HL-60/S4 treated with retinoic acid at 250 ng/mL for 4 days and 3 days (cell line): ENCODE measurements around the gene GABBR2.

ENCODE experiments used
- in situ Hi-C: fragments of 300-500 bp; cut with MboI; formaldehyde crosslinking; loops from 2 replicates; pipeline ENCODE4 v1.7.0; 2022; ENCODE audit warnings: low sequenced_read_pairs

GABBR2 gene

DNA sequence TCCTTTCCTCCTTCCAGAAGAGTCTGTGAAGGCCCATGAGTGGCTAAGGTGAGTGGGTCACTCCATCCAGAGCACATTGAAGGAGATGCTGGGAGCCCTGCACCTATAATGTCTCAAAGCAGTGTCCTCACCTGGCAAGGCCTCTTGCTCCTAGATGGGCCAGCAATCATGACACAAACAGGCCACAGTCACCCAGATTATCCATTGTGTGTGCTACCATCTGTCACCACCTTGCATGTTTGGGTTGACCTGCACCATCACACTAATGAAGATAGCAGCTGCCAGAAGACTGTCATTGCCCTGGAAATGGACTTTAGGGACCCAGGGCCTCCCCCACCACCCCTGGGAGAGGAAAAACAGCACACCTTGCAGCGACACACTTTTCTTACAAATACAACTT is 69.6 kb downstream of the GABBR2 start:
- in situ Hi-C loops: no loop called here

- in situ Hi-C loops: no loop called here
Measured at GRCh38 chr9:98637381-98637780, 71.4 kb downstream of the GABBR2 start.

GRCh38 chr9:98635374-98635773 is 73.4 kb downstream of the GABBR2 start:
- in situ Hi-C loops: no loop called here

DNA sequence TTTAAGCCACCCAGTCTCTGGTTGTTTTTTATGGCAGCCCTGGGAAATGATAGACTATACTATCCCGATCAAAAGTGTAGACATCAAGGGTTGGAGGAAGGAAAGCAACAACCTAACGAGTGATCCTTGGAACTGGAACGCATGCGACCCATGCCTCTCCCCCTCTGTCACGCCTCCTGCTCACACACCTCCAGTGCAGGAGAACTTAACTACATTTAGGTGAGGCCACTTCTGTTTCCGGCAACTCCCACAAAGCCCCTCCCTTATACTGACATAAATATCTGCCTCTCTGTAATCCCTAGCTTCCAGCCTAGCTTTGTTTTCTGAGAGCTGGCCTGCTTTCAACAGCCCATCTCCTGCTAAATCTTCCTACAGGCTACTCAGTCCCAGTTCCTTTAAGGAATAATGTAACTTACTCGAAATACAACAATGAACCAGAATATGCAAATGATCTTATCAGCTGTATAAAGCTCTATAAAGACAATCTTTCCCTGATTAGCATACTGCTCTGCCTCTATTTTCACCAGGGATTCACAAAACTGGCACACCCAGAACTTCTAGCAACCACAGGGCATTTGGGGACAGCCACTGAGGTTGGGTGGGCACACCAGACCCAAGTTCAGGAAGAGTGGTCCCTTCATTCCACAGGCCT is 73.9 kb downstream of the GABBR2 start:
- in situ Hi-C loops: no loop called here

DNA sequence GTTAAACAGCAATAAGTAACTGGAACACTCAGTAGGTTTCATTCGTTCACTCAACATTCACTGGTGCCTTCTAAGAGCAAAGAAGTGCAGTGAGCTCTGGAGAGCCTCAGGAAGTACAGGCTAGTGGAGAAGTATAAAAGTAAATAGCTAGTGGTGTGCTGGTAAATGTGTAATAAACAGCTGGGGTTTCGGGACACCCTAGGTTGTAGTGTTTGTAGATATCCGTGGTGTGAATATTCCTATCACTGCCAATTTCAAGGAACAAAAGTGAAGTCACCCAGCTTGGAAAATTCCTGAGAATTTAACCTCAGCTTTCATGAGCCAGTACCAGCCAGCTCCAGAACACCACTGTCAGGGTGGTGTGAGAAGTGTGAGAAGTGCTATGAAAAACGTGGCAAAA is 75.9 kb downstream of the GABBR2 start:
- in situ Hi-C loops: no loop called here

DNA sequence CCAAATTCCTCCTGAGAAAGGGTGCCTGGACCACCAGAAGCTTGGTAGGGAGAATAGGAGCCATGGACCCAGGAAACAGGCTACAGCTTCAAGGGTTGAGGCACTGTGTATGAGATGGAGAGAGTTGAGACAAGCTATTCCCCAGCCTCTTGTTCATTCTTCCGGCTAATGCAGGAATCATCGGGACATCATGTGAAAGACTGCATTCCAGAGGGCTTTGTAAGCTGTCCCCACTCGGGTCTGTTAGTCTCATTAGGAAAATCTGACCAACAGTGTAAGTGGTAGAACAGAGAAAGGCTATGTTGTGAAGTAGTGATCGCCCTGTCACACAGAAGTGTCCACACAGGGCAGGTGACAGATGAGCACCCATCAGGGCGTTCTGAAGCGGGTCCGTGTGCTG is 81.4 kb downstream of the GABBR2 start:
- in situ Hi-C loops: no loop called here

- in situ Hi-C loops: no loop called here
Measured at GRCh38 chr9:98625728-98626127, 83.0 kb downstream of the GABBR2 start.

GRCh38 chr9:98619788-98620187 is 88.9 kb downstream of the GABBR2 start:
- in situ Hi-C loops: no loop called here

- in situ Hi-C loops: no loop called here
Measured at GRCh38 chr9:98615633-98616032, 93.1 kb downstream of the GABBR2 start.

- in situ Hi-C loops: no loop called here
Measured at GRCh38 chr9:98614941-98615340, 93.8 kb downstream of the GABBR2 start.

DNA sequence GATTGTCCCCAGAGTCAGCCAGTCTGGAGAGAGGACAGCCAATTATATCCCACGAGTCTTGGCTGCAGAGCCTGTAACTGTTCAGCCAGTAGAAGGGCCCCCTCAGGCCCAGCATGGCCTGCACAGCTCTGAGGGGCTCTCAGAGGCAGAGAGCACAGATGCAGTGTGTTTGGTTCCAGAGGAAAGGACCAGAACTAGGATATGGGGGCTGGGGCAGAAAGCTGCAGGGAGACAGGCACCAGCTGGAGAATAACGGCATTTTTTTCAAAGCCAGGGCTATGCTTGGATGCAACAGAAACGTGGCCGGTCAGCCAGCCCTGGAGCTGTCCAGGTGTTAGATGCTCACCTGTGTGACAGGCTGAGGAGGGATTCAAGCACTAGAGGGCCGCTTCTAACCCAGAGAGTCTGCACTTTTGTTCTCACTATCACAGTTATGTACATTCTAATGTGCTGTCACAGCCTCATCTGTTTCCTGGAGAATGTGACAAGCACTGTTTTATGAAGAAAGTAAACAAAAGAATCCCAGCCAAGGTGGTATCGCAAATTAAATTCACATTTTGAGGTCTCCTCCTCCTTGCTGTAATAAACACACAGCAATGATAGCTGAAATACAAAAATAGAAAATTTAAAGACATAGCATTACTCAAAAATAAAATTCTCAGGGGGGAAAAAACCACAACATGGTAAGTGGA is 96.5 kb downstream of the GABBR2 start:
- in situ Hi-C loops: no loop called here

DNA sequence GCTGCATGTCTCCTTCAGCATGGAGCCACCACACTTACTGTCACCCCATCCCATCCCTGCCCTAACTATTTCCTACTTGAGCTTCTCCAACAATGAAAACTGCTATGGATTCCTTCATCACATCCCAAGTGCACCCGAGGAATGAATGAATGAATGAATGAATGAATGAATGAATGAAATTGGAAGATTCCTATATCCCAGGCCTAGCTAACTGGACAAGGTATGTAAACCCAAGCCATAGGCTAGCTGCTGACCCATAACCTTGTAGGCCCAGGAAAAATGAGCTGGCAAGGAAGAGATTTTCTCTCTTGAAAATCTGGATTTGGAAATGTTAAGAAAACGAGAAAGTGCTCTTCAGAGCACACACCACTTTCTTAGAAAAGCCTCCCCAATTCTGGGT is 97.4 kb downstream of the GABBR2 start:
- in situ Hi-C loops: no loop called here

GRCh38 chr9:98610711-98611110 is 98.0 kb downstream of the GABBR2 start:
- in situ Hi-C loops: no loop called here

- in situ Hi-C loops: no loop called here
Measured at GRCh38 chr9:98610211-98610610, 98.5 kb downstream of the GABBR2 start.

GRCh38 chr9:98609646-98610045 is 99.1 kb downstream of the GABBR2 start:
- in situ Hi-C loops: no loop called here

DNA sequence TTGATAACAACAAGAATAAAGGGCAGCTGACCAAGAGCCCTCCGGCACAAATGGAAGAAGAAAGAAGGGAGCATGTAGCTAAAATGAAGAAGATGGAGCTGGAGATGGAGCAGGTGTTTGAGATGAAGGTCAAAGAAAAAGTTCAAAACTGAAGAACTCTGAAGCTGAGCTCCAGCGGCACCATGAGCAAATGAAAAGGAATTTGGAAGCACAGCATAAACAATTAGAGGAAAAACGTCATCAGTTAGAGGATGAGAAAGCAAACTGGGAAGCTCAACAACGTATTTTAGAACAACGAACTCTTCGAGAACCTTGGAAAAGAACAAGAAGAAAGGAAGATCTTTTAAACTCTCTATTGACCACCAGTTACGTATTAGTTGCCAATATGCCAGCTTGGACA is 100.9 kb downstream of the GABBR2 start:
- in situ Hi-C loops: no loop called here

DNA sequence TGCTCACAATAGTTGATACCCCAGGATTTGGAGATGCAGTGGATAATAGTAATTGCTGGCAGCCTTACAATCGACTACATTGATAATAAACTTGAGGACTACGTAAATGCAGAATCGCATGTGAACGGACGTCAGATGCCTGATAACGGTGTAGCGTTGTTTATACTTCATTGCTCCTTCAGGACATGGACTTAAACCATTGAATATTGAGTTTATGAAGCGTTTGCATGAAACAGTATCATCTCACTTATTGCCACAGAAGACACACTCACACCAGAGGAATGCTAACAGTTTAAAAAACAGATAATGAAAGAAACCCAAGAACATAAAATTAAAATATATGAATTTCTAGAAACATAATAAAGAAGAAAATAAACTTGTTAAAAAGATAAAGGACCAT is 101.6 kb downstream of the GABBR2 start:
- in situ Hi-C loops: no loop called here

DNA sequence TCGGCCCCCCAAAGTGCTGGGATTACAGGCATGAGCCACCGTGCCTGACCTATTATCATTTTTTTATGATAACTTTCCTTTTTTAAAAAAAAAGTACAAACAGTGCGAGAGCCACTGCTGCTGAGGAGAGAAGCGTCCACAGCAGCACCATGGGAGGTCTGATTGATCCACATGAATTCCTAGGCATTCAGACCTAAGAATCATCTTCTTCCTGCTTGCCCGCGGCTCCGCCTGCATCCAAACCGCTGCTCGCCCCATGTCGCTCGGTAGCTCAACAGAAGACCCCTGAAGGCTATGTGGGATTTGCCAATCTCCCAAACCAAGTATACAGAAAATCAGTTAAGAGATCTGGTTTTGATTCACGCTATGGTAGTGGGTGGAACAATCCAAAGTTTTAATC is 102.0 kb downstream of the GABBR2 start:
- in situ Hi-C loops: no loop called here

GRCh38 chr9:98605116-98605515 is 103.6 kb downstream of the GABBR2 start:
- in situ Hi-C loops: no loop called here

DNA sequence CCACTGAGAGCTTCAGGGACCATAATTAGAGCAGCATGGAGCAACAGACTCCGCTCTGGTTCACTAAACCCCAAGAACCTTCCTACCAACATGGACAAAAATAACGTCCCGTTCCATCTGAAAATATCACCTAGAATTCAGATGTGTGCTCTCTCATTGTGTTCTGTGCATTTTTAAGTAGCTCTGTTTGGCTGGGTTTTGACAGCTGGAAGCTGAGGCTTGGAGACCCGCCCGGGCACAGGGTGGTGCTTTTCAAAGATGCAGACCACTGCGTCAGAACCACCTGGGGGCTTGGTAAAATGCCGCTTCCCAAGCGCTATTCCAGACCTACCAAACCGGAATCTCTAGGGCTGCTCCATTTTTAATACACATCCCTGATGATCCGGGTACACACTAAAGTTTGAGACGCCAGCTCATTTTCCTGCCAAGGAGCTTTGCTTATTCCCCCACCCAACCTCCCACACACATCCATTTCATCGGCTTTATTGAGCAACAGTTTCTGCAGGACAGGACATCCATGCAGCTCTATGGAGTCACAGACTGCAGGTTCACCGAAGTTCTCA is 104.8 kb downstream of the GABBR2 start:
- in situ Hi-C loops: no loop called here

GRCh38 chr9:98602839-98603500 is 105.8 kb downstream of the GABBR2 start:
- in situ Hi-C loops: no loop called here

DNA sequence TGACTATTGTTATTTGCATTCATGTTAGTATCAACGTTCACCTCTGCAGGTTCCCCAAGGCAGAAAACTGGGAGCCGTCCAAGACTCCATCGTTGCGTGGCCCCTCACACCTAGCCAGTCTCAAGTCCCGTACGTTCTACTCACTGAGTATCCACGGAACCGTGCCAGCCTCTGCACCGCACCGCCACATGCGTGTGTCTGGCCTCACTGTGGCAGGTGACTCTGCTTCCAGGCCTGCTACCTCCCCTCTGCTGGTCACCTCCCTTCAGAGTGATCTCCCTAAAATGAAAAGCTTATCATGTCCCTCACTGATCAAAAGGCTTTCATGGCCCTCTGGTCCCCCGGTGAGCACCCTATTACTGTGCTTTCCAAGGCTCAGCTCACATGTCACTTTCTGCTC is 108.1 kb downstream of the GABBR2 start:
- in situ Hi-C loops: no loop called here
